H9 (cell line): ENCODE measurements around the gene UGT1A3. TPM values are rescaled to one million over a fixed set of nuclear protein-coding genes. Genes with fewer than 3 reads are reported as not detected.

Experiments used
- DNase-seq: peaks from one replicate; pipeline ENCODE4 v3.0.0-alpha.2; 2017
- H2AFZ ChIP-seq: one replicate; pipeline ENCODE4 v1.6.1; 2013; ENCODE audit warnings: mild to moderate bottlenecking, low read length, control low read depth, moderate library complexity
- H2AK5ac ChIP-seq: 2 replicates; pipeline ENCODE4 v1.6.1; 2013; ENCODE audit warnings: low read length, control low read depth, mixed read lengths; ENCODE audit not compliant: insufficient read length
- H2BK120ac ChIP-seq: one replicate; pipeline ENCODE4 v1.6.1; 2013; ENCODE audit warnings: low read depth, mild to moderate bottlenecking, low read length, control low read depth, inconsistent platforms; ENCODE audit not compliant: poor library complexity, severe bottlenecking
- H2BK12ac ChIP-seq: 2 replicates; pipeline ENCODE4 v1.6.1; 2013; ENCODE audit warnings: low read length, control low read depth, mixed read lengths, low read depth; ENCODE audit not compliant: insufficient read length
- H2BK15ac ChIP-seq: 2 replicates; pipeline ENCODE4 v1.6.1; 2013; ENCODE audit warnings: low read depth, low read length, control low read depth
- H2BK20ac ChIP-seq: one replicate; pipeline ENCODE4 v1.6.1; 2013; ENCODE audit warnings: low read depth, mild to moderate bottlenecking, low read length, control low read depth, inconsistent platforms; ENCODE audit not compliant: poor library complexity, severe bottlenecking
- H2BK5ac ChIP-seq: 2 replicates; pipeline ENCODE4 v1.6.1; 2013; ENCODE audit warnings: low read length, control low read depth, mixed read lengths; ENCODE audit not compliant: insufficient read length
- H3K14ac ChIP-seq: 2 replicates; pipeline ENCODE4 v1.6.1; 2013; ENCODE audit warnings: low read length, control low read depth; ENCODE audit not compliant: insufficient read depth
- H3K18ac ChIP-seq: 2 replicates; pipeline ENCODE4 v1.6.1; 2013; ENCODE audit warnings: low read depth, mild to moderate bottlenecking, mixed read lengths, low read length, control low read depth; ENCODE audit not compliant: insufficient read length
- H3K23ac ChIP-seq: 2 replicates; pipeline ENCODE4 v1.6.1; 2013; ENCODE audit warnings: low read length, control low read depth, mixed read lengths, low read depth; ENCODE audit not compliant: insufficient read length
- H3K23me2 ChIP-seq: 2 replicates; pipeline ENCODE4 v1.6.1; 2013; ENCODE audit warnings: low read depth, mild to moderate bottlenecking, mixed read lengths, low read length, control low read depth; ENCODE audit not compliant: insufficient read length, poor library complexity, severe bottlenecking
- H3K27ac ChIP-seq: 2 replicates; pipeline ENCODE4 v1.5.1; 2013; ENCODE audit warnings: low read length, control low read depth, mixed read lengths, low read depth; ENCODE audit not compliant: insufficient read length
- H3K27me3 ChIP-seq: 2 replicates; pipeline ENCODE4 v1.6.1; 2013; ENCODE audit warnings: low read length, control low read depth, inconsistent platforms; ENCODE audit not compliant: insufficient read depth
- H3K4ac ChIP-seq: 2 replicates; pipeline ENCODE4 v1.6.1; 2013; ENCODE audit warnings: low read depth, mild to moderate bottlenecking, control low read depth, inconsistent platforms, low read length, moderate library complexity
- H3K4me1 ChIP-seq: 2 replicates; pipeline ENCODE4 v1.6.1; 2013; ENCODE audit warnings: low read length, control low read depth, inconsistent platforms; ENCODE audit not compliant: insufficient read depth
- H3K4me2 ChIP-seq: 2 replicates; pipeline ENCODE4 v1.6.1; 2013; ENCODE audit warnings: low read length, control low read depth, mixed read lengths; ENCODE audit not compliant: insufficient read length, insufficient read depth
- H3K56ac ChIP-seq: 2 replicates; pipeline ENCODE4 v1.6.1; 2013; ENCODE audit warnings: low read depth, mild to moderate bottlenecking, mixed read lengths, low read length, control low read depth; ENCODE audit not compliant: insufficient read length
- H3K79me1 ChIP-seq: 2 replicates; pipeline ENCODE4 v1.6.1; 2013; ENCODE audit warnings: low read depth, mild to moderate bottlenecking, moderate library complexity, low read length, control low read depth, inconsistent platforms; ENCODE audit not compliant: insufficient read depth, poor library complexity, severe bottlenecking
- H3K79me2 ChIP-seq: 2 replicates; pipeline ENCODE4 v1.6.1; 2013; ENCODE audit warnings: low read length, control low read depth, inconsistent platforms; ENCODE audit not compliant: insufficient read depth
- H3K9ac ChIP-seq: 2 replicates; pipeline ENCODE4 v1.6.1; 2013; ENCODE audit warnings: low read length, control low read depth, mixed read lengths; ENCODE audit not compliant: insufficient read length; ENCODE audit errors: extremely low read depth
- H3K9me3 ChIP-seq: one replicate; pipeline ENCODE4 v1.6.1; 2013; ENCODE audit warnings: low read depth, low read length, inconsistent platforms; ENCODE audit not compliant: control insufficient read depth
- H3T11ph ChIP-seq: one replicate; pipeline ENCODE4 v1.6.1; 2013; ENCODE audit warnings: mild to moderate bottlenecking, low read length, control low read depth, inconsistent platforms
- H4K20me1 ChIP-seq: one replicate; pipeline ENCODE4 v1.6.1; 2013; ENCODE audit not compliant: control insufficient read depth, insufficient read length, insufficient read depth
- H4K5ac ChIP-seq: 2 replicates; pipeline ENCODE4 v1.6.1; 2013; ENCODE audit warnings: low read depth, mild to moderate bottlenecking, mixed read lengths, low read length, control low read depth; ENCODE audit not compliant: insufficient read length
- H4K8ac ChIP-seq: replicated peaks from 2 replicates; pipeline ENCODE4 v1.6.1; 2013; ENCODE audit warnings: low read length, control low read depth, mixed read lengths, low read depth; ENCODE audit not compliant: insufficient read length
- H4K91ac ChIP-seq: 2 replicates; pipeline ENCODE4 v1.6.1; 2013; ENCODE audit warnings: low read depth, mild to moderate bottlenecking, moderate library complexity, mixed read lengths, low read length, control low read depth; ENCODE audit not compliant: insufficient read length
- H3K27ac Mint-ChIP-seq, 3 experiments: 2 replicates in 2 of 3; 3 replicates in 1 of 3; pipeline ENCODE4 v1.8.0; 2020 to 2021; ENCODE audit warnings: mixed read lengths in 3 of 3, mild to moderate bottlenecking in 1 of 3, moderate library complexity in 1 of 3
- H3K27me3 Mint-ChIP-seq: 2 replicates; pipeline ENCODE4 v1.8.0; 2021; ENCODE audit warnings: low read depth, mild to moderate bottlenecking, moderate library complexity, mixed read lengths
- H3K36me3 Mint-ChIP-seq, 3 experiments: 2 replicates in 2 of 3; 3 replicates in 1 of 3; pipeline ENCODE4 v1.8.0; 2020 to 2021; ENCODE audit warnings: low read depth in 3 of 3, mixed read lengths in 3 of 3; ENCODE audit not compliant: insufficient read depth in 1 of 3
- H3K4me1 Mint-ChIP-seq, 2 experiments: 2 replicates each; pipeline ENCODE4 v1.8.0; 2020; ENCODE audit warnings: mixed read lengths in 2 of 2
- H3K4me3 Mint-ChIP-seq, 2 experiments: 2 replicates in 1 of 2; 3 replicates in 1 of 2; pipeline ENCODE4 v1.8.0; 2020 to 2021; ENCODE audit warnings: mild to moderate bottlenecking in 2 of 2, mixed read lengths in 2 of 2, moderate library complexity in 1 of 2
- H3K9me3 Mint-ChIP-seq, 2 experiments: 2 replicates in 1 of 2; 3 replicates in 1 of 2; pipeline ENCODE4 v1.8.0; 2020; ENCODE audit warnings: mild to moderate bottlenecking in 2 of 2, mixed read lengths in 2 of 2, moderate library complexity in 1 of 2
- WGBS: extraction: QIAGEN DNeasy Blood & Tissue Kit; methylation state at CpG from one replicate; pipeline ENCODE4 v1.1.7; 2013; ENCODE audit warnings: missing lambda C conversion rate, low lambda C conversion rate, mixed read lengths; ENCODE audit not compliant: insufficient read length; ENCODE audit errors: extremely low coverage; 5-methylcytosine and 5-hydroxymethylcytosine counted together
- total RNA-seq: library from RNA; stranded (reverse); gene quantifications from 2 replicates; pipeline ENCODE4 v1.2.1, GENCODE V29; 2021
- TF ChIP-seq, protein P1 (sequence below): fragments of 200-600 bp; sonication (generic); conservative IDR thresholded peaks from 3 replicates; pipeline ENCODE4 v1.8.0; 2021; ENCODE audit warnings: antibody characterized with exemption, mild to moderate bottlenecking

Gene UGT1A3
- total RNA-seq, 1 experiment from 2014 or later: not detected

DNA sequence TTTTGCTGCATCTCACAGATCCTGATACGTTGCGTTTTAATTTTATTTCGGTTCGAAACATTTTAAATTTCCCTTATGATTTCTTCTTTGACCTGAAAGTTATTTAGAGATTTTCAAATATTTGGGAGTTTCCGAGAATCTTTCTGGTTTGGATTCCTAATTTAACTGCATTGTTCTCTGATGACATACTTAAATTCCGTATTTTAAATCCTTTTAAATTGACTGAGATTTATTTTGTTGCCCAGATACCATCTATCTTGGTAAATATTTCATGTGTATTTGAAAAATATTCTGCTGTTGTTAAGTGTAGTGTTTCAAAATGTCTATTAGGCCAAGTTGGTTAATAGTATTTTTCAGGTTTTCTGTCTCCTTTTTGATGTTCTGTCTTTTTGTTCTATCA, 87.0 kb downstream of the UGT1A3 start:
- H2AK5ac ChIP-seq: no peak overlapping the region
- H3K56ac ChIP-seq: no peak overlapping the region
- H3K9me3 ChIP-seq: no peaks in the 10 kb centered on the region
- no peak overlapping the region for H2BK15ac ChIP-seq
- H3K27me3 Mint-ChIP-seq: peaks cover 9% of the 10 kb centered on the region
- no peak overlapping the region for H3K14ac ChIP-seq
- no peak overlapping the region for H3K18ac ChIP-seq
- no peaks in the 10 kb centered on the region for H3K4me1 Mint-ChIP-seq
- no peak overlapping the region for H2BK12ac ChIP-seq
- H3K4ac ChIP-seq: no peak overlapping the region
- H3K23me2 ChIP-seq: no peaks in the 10 kb centered on the region
- H4K8ac ChIP-seq: no peak overlapping the region
- no peaks in the 10 kb centered on the region for H3K27me3 ChIP-seq
- H4K91ac ChIP-seq: no peak overlapping the region
- TF ChIP-seq, protein P1, sequence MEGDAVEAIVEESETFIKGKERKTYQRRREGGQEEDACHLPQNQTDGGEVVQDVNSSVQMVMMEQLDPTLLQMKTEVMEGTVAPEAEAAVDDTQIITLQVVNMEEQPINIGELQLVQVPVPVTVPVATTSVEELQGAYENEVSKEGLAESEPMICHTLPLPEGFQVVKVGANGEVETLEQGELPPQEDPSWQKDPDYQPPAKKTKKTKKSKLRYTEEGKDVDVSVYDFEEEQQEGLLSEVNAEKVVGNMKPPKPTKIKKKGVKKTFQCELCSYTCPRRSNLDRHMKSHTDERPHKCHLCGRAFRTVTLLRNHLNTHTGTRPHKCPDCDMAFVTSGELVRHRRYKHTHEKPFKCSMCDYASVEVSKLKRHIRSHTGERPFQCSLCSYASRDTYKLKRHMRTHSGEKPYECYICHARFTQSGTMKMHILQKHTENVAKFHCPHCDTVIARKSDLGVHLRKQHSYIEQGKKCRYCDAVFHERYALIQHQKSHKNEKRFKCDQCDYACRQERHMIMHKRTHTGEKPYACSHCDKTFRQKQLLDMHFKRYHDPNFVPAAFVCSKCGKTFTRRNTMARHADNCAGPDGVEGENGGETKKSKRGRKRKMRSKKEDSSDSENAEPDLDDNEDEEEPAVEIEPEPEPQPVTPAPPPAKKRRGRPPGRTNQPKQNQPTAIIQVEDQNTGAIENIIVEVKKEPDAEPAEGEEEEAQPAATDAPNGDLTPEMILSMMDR: no peak
- H2BK5ac ChIP-seq: no peak overlapping the region
- no peak for DNase-seq
- H2AFZ ChIP-seq: no peak overlapping the region
- no CpG with 5 or more reads among the region's 6 CpGs for WGBS
- no peak overlapping the region for H3K4me3 Mint-ChIP-seq
- no peaks in the 10 kb centered on the region for H4K20me1 ChIP-seq
- H2BK120ac ChIP-seq: no peak overlapping the region
- H4K5ac ChIP-seq: no peak overlapping the region
- H3K79me1 ChIP-seq: no peaks in the 10 kb centered on the region
- H2BK20ac ChIP-seq: no peak overlapping the region
- no peaks in the 10 kb centered on the region for H3K79me2 ChIP-seq
- H3K36me3 Mint-ChIP-seq: no peaks in the 10 kb centered on the region
- H3T11ph ChIP-seq: no peak overlapping the region
- no peak overlapping the region for H3K27ac Mint-ChIP-seq
- no peak overlapping the region for H3K4me2 ChIP-seq
- no peak overlapping the region for H3K23ac ChIP-seq
- no peak overlapping the region for H3K9ac ChIP-seq
- no peaks in the 10 kb centered on the region for H3K9me3 Mint-ChIP-seq
- H3K4me1 ChIP-seq: no peaks in the 10 kb centered on the region
- H3K27ac ChIP-seq: no peak overlapping the region
